Endodermal cell (in vitro differentiated cells): ENCODE data around the gene SMIM21. TPM values are rescaled to one million over a fixed set of nuclear protein-coding genes. Genes with fewer than 3 reads are reported as not detected.

ENCODE experiments used
- DNase-seq: peaks from one replicate; pipeline ENCODE4 v3.0.0-alpha.2; 2017
- H3K27ac ChIP-seq: 2 replicates; pipeline ENCODE4 v1.5.1; 2013; ENCODE audit warnings: mild to moderate bottlenecking, low read depth, low read length, moderate library complexity
- H3K27me3 ChIP-seq: 2 replicates; pipeline ENCODE4 v1.6.1; 2013; ENCODE audit warnings: mild to moderate bottlenecking, low read length, moderate library complexity; ENCODE audit not compliant: insufficient read depth, control insufficient read depth, poor library complexity, severe bottlenecking
- H3K36me3 ChIP-seq: 2 replicates; pipeline ENCODE4 v1.7.0; 2013; ENCODE audit warnings: mild to moderate bottlenecking, low read length, moderate library complexity; ENCODE audit not compliant: control insufficient read depth, insufficient read depth
- H3K4me1 ChIP-seq: one replicate; pipeline ENCODE4 v1.7.0; 2013; ENCODE audit warnings: low read length; ENCODE audit not compliant: control insufficient read depth, insufficient read depth
- H3K4me3 ChIP-seq: 2 replicates; pipeline ENCODE4 v1.5.1; 2013; ENCODE audit warnings: mild to moderate bottlenecking, low read length, moderate library complexity
- H3K9ac ChIP-seq: 2 replicates; pipeline ENCODE4 v1.6.1; 2013; ENCODE audit warnings: mild to moderate bottlenecking, low read length, moderate library complexity; ENCODE audit not compliant: poor library complexity, severe bottlenecking; ENCODE audit errors: extremely low read depth
- H3K9me3 ChIP-seq: 2 replicates; pipeline ENCODE4 v1.6.1; 2013; ENCODE audit warnings: mild to moderate bottlenecking, low read length, moderate library complexity; ENCODE audit not compliant: control insufficient read depth
- H3K27ac Mint-ChIP-seq: 2 replicates; pipeline ENCODE4 v1.8.0; 2020; ENCODE audit warnings: mixed read lengths
- H3K27me3 Mint-ChIP-seq: 2 replicates; pipeline ENCODE4 v1.8.0; 2021; ENCODE audit warnings: mild to moderate bottlenecking, mixed read lengths; ENCODE audit not compliant: insufficient read depth
- H3K36me3 Mint-ChIP-seq: 2 replicates; pipeline ENCODE4 v1.8.0; 2020; ENCODE audit warnings: low read depth, mixed read lengths
- H3K4me1 Mint-ChIP-seq: 2 replicates; pipeline ENCODE4 v1.8.0; 2020; ENCODE audit warnings: mixed read lengths
- H3K4me3 Mint-ChIP-seq: 2 replicates; pipeline ENCODE4 v1.8.0; 2020; ENCODE audit warnings: mild to moderate bottlenecking, moderate library complexity, mixed read lengths
- H3K9me3 Mint-ChIP-seq: 2 replicates; pipeline ENCODE4 v1.8.0; 2020; ENCODE audit warnings: mild to moderate bottlenecking, mixed read lengths
- WGBS, 2 experiments: methylation state at CpG; one replicate each; pipeline versions ENCODE4 v1.1.5 to v1.1.7; 2013; ENCODE audit warnings: missing lambda C conversion rate in 2 of 2, mixed read lengths in 1 of 2; ENCODE audit not compliant: insufficient coverage in 1 of 2, insufficient read length in 1 of 2; 5-methylcytosine and 5-hydroxymethylcytosine counted together
- total RNA-seq, 2 donors: library from RNA; stranded (reverse); fragmentation: NEBNext Ultra II Directional in 1 of 2; extraction: Animal tissue kit (Norgen Biotek cat#: 25700) in 1 of 2; gene quantifications; 2 replicates in 1 of 2; 3 replicates in 1 of 2; pipeline ENCODE4 v1.2.1, GENCODE V29; 2021
- TF ChIP-seq, protein P1 (sequence below): fragments of 200-600 bp; sonication (generic); conservative IDR thresholded peaks from 2 replicates; pipeline ENCODE4 v1.5.0; 2021; ENCODE audit warnings: antibody characterized with exemption, mild to moderate bottlenecking

SMIM21 gene
- total RNA-seq, 2 donors from 2014 or later: not detected

DNA sequence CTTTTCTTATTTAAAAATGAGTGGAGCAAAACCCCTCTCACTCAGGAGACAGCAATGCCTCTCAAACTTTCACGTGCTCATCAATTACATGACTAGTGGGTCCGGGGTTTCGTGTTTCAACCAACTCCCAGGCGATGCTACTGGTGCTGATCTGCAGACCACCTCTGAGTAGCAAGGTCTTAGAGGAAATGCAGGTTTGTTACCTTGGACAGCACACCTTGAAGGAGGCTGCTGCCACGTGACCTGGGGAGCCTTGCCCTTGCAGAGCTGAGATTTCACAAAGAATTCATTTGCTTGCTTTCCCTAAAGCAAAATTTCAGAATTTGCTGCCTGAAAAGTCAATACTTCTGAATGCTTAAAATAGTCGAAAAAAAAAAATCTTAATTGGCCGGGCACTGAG lies 32.4 kb downstream of the SMIM21 start:
- Histone ChIP-seq H3K27ac (no peak overlapping the region), H3K36me3 (no peaks in the 10 kb centered on the region), H3K4me1 (no peaks in the 10 kb centered on the region), H3K9ac (no peak overlapping the region), H3K27me3 (no peaks in the 10 kb centered on the region), H3K4me3 (no peak overlapping the region), H3K9me3 (no peaks in the 10 kb centered on the region)
- H3K9me3 Mint-ChIP-seq: no peaks in the 10 kb centered on the region
- no peak overlapping the region for H3K27ac Mint-ChIP-seq
- no peak overlapping the region for H3K4me3 Mint-ChIP-seq
- TF ChIP-seq, protein P1, sequence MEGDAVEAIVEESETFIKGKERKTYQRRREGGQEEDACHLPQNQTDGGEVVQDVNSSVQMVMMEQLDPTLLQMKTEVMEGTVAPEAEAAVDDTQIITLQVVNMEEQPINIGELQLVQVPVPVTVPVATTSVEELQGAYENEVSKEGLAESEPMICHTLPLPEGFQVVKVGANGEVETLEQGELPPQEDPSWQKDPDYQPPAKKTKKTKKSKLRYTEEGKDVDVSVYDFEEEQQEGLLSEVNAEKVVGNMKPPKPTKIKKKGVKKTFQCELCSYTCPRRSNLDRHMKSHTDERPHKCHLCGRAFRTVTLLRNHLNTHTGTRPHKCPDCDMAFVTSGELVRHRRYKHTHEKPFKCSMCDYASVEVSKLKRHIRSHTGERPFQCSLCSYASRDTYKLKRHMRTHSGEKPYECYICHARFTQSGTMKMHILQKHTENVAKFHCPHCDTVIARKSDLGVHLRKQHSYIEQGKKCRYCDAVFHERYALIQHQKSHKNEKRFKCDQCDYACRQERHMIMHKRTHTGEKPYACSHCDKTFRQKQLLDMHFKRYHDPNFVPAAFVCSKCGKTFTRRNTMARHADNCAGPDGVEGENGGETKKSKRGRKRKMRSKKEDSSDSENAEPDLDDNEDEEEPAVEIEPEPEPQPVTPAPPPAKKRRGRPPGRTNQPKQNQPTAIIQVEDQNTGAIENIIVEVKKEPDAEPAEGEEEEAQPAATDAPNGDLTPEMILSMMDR: no peak
- WGBS, 2 experiments: 89 to 96% methylated on average over 7 of the region's 7 CpGs
- H3K4me1 Mint-ChIP-seq: no peaks in the 10 kb centered on the region
- no peaks in the 10 kb centered on the region for H3K36me3 Mint-ChIP-seq
- H3K27me3 Mint-ChIP-seq: peaks cover 9% of the 10 kb centered on the region
- DNase-seq: no peak

DNA sequence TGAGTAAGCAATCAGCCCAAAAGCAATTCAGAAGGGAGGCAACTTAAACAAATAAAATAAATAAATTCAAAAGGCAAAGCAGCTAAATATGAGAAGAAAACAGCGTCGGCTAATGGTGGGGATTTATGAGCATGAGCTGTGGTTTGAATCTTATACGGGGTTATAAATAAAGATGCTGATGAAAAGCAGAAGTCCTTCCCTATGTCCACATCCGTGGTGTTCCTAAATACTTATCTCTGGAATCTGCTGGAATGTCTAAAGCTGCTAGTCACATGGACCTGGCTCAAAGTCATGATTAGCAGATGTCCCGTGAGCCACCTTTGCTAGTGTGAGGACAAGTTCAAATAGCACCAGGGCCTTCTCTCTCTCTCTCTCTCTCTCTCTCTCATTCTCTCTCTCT lies 33.8 kb downstream of the SMIM21 start:
- Histone ChIP-seq H3K4me3 (no peak overlapping the region), H3K27me3 (no peaks in the 10 kb centered on the region), H3K9me3 (no peaks in the 10 kb centered on the region), H3K4me1 (no peaks in the 10 kb centered on the region), H3K36me3 (no peaks in the 10 kb centered on the region), H3K9ac (no peak overlapping the region), H3K27ac (no peak overlapping the region)
- WGBS, 2 experiments: 90 to 100% methylated on average over 2 to 5 of the region's 5 CpGs
- Mint-ChIP-seq H3K4me1 (no peaks in the 10 kb centered on the region), H3K27ac (no peak overlapping the region), H3K4me3 (no peak overlapping the region), H3K27me3 (peaks cover 6% of the 10 kb centered on the region), H3K9me3 (no peaks in the 10 kb centered on the region), H3K36me3 (no peaks in the 10 kb centered on the region)
- no peak for DNase-seq
- TF ChIP-seq, protein P1: no peak

DNA sequence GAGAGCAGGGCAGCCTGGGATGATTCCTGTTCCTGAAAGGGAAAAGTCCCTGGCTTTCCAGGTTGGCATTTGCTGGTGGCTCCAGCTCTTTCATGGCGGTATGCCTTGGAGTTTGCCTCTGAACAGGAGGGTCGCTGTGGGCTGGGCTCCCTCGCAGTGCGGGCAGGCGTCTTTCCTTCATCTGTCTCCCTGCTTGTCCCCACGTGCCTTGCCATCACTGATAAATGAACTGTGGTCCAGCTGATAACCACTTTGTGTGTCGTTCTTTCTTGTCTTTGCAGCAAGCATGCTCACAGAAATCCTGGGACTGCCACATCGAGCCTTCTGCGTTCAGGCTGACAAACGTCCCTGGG lies 35.3 kb downstream of the SMIM21 start:
- Histone ChIP-seq H3K4me1 (no peaks in the 10 kb centered on the region), H3K9ac (no peak overlapping the region), H3K36me3 (no peaks in the 10 kb centered on the region), H3K27me3 (no peaks in the 10 kb centered on the region), H3K9me3 (no peaks in the 10 kb centered on the region), H3K4me3 (no peak overlapping the region), H3K27ac (no peak overlapping the region)
- H3K27me3 Mint-ChIP-seq: peaks cover 6% of the 10 kb centered on the region
- WGBS, 2 experiments: 90 to 91% methylated on average over 8 to 10 of the region's 10 CpGs
- no peaks in the 10 kb centered on the region for H3K4me1 Mint-ChIP-seq
- H3K36me3 Mint-ChIP-seq: no peaks in the 10 kb centered on the region
- TF ChIP-seq, protein P1: no peak
- H3K9me3 Mint-ChIP-seq: no peaks in the 10 kb centered on the region
- H3K27ac Mint-ChIP-seq: no peak overlapping the region
- H3K4me3 Mint-ChIP-seq: no peak overlapping the region
- DNase-seq: no peak
